ENCODE results near the gene NRP1.
"Not testable (repeated sequence)": the region's sequence is repeated elsewhere in the genome, so short reads cannot be mapped to it uniquely, and the experiment has no call there.

NRP1 gene

DNA sequence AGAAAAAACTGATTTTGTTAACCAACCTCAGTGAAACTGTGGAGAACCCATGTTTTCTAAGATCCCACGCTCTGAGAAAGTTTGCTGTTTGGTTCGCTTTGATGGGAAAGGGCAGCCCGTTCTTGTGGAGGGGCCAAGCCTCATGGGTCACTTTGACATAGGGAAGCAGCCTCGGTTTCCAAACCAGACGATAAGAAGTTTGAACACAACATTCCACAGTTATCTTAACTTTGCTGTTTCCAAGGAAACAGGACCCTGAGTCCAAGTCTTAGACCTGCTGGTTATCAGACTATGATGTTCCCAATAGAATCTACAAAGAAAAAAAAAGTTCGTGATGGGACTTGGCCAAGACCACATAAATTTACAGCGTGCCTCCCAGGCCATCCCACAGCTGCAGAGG, 182.3 kb downstream of the NRP1 start:
- no peak overlapping the region for H3K27ac Mint-ChIP-seq
- H3K4me1 Mint-ChIP-seq: peaks cover 57% of the 10 kb centered on the region
- H3K27me3 Mint-ChIP-seq: no peaks in the 10 kb centered on the region
- H3K4me3 Mint-ChIP-seq: no peak overlapping the region
- H3K36me3 Mint-ChIP-seq: peaks cover 8% of the 10 kb centered on the region
- peaks cover 10% of the 10 kb centered on the region for H3K9me3 Mint-ChIP-seq

DNA sequence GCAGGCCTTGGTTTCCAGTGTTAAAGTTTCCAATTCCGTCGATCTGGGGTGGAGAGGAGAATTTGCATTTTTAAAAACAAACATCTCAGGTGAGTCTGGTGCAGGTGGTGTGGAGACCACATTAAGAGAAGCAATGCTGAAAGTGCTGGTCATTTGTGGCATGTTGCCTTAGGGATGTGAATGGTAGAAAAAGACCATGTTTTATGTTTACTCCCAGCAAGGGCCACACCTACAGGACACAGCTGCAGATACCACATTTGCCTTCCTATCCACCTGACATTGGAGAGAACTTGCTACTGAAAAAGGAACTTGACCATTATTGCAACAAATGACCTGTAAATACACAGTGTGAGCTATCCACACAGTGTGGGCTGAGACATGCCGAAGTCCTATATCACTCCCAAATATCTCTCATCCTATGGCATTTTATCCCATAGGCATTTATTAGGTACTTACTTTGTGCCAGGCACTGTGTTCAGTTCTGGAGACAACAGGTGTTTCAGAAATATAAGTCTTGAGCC, 183.1 kb downstream of the NRP1 start:
- Mint-ChIP-seq H3K36me3 (peaks cover 8% of the 10 kb centered on the region), H3K4me3 (no peak overlapping the region), H3K27me3 (no peaks in the 10 kb centered on the region), H3K9me3 (peaks cover 10% of the 10 kb centered on the region), H3K4me1 (peaks cover 59% of the 10 kb centered on the region), H3K27ac (no peak overlapping the region)

DNA sequence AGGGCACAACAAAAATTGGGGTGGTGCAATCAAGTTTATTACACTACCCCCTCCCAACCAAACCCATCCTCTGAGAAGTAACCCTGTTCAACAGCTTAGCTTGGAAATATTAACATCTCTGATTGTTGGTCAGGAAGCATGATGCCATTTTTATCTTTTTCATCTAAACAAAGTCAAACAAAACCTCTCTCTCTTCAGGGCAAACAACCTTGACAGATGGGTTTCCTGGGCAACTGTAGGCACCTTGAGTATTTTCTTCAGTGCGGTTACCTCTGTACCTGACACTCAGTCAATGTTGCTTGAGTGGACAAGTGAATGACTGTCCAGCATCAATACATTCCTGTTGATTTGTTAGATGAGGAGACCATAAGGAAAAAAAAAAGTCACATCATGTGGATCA, 183.6 kb downstream of the NRP1 start:
- Mint-ChIP-seq H3K36me3 (peaks cover 8% of the 10 kb centered on the region), H3K4me3 (no peak overlapping the region), H3K27me3 (no peaks in the 10 kb centered on the region), H3K27ac (no peak overlapping the region), H3K4me1 (peaks cover 61% of the 10 kb centered on the region), H3K9me3 (peaks cover 10% of the 10 kb centered on the region)

DNA sequence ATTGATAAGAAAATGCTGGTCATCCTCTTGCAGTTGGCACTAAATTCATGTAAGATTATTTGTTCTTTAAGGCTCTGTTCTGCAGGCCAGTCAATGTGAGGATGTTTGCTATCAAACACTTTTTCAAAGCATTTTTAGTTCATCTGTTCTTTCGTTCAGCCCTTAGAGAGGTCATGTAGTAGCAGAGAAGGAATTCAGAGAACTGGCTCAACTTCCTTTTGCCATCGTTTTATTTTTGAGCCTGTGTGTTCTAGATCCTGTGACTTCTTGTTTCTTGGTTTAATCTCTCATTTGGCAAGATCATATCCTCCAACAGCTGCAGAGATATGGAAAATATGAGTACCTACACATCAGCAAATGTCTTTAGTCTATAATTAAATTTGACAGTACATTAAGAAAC, 184.3 kb downstream of the NRP1 start:
- Mint-ChIP-seq H3K4me1 (peaks cover 61% of the 10 kb centered on the region), H3K27me3 (no peaks in the 10 kb centered on the region), H3K27ac (no peak overlapping the region), H3K9me3 (peaks cover 10% of the 10 kb centered on the region), H3K36me3 (peaks cover 8% of the 10 kb centered on the region), H3K4me3 (no peak overlapping the region)

DNA sequence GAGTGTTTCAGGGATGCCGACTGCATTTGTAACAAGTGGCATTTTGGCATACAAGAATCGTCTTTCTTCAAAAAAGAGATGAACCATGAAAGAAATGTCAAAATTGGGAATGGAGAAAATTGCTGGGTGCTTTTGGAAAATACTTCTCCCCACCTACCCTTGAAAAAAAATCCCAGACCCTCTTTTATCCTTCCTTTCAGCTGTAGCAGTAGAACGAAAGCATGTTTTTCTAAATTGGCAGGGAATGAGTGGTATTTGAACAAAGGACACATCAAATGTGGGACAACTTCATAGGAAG, 187.5 kb downstream of the NRP1 start:
- Mint-ChIP-seq H3K9me3 (peaks cover 10% of the 10 kb centered on the region), H3K27me3 (no peaks in the 10 kb centered on the region)

DNA sequence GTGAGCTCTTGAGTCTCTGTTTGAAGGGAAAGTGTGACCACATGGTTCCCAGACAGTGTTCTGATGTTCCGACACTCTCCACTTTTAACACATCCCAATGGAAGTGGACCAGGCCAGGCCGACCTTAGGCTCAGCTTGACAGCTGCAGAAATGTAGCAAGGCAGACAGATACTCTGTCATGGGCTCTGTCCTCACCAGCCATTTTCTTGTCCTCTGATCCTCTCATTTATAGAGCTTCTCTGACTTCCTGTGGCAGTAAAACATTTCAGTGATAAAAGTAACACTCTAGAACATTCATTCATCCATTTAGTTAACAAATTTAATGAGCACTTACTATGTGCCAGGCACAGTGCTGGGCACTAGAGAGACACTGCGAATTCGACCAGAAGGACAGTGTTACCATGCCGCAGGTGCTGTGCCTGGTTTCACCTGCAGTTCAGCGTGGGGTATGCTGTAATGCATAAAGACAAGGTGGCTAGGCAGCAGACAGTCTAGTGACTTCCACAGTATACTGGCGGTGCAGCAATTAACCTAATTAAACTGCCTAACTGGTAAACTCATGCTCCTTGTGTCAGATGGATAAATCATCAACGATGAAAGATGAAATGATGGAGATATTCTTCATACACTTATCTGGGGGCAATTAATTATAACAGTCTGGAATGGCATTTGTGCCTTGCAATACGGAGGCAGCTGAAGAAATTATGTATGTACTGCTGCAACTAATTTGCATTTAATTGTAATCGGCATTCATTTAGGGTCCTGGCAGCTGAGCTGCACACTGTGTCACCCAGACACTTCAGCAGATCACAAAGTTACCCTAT, 188.1 kb downstream of the NRP1 start:
- peak overlapping the region; percentile 1 for H3K27ac Mint-ChIP-seq
- H3K9me3 Mint-ChIP-seq: peaks cover 10% of the 10 kb centered on the region
- H3K36me3 Mint-ChIP-seq: peaks cover 8% of the 10 kb centered on the region
- peaks cover 61% of the 10 kb centered on the region for H3K4me1 Mint-ChIP-seq
- H3K27me3 Mint-ChIP-seq: no peaks in the 10 kb centered on the region
- H3K4me3 Mint-ChIP-seq: no peak overlapping the region

More for the DNA sequence above, 187.5 kb downstream of the NRP1 start:
- peaks cover 62% of the 10 kb centered on the region for H3K4me1 Mint-ChIP-seq
- peaks cover 8% of the 10 kb centered on the region for H3K36me3 Mint-ChIP-seq
- no peak overlapping the region for H3K4me3 Mint-ChIP-seq
- H3K27ac Mint-ChIP-seq: no peak overlapping the region

DNA sequence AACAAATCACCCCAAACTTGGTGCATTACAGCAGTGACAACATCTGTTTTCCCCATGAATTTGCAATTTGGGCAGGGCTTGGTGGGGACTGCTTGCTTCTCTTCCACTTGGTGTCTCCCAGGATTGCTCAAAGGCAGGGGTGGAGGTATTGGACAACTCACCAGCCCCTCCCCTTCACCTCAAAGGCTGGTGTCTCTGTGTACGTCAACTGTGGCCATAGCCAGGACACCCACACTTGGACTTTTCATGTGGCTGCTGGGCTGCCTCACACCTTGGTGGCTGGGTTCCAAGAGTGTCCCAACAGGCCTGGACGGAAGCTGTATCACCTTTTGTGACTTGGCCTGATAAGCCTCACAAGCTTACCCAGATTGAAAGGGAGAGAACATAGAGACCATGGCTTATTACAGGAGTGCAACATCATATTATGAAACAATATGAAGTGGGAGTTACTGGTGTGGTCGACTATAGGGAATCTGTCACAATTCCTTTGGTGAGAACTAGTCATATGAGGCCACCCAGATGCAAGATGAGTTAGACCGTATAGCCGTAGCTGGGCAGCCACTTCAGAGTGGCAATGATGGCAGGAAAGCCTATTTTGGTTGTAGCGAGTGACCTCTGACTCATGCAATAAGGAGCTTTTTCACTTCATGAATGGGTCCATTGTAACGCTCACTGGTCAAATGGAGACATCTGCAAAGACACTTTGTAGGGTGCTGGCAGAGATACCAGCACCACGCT, 188.8 kb downstream of the NRP1 start:
- Mint-ChIP-seq H3K27me3 (no peaks in the 10 kb centered on the region), H3K9me3 (peaks cover 10% of the 10 kb centered on the region), H3K36me3 (peaks cover 6% of the 10 kb centered on the region), H3K4me3 (no peak overlapping the region), H3K4me1 (peaks cover 61% of the 10 kb centered on the region), H3K27ac (peak overlapping the region; percentile 1)

DNA sequence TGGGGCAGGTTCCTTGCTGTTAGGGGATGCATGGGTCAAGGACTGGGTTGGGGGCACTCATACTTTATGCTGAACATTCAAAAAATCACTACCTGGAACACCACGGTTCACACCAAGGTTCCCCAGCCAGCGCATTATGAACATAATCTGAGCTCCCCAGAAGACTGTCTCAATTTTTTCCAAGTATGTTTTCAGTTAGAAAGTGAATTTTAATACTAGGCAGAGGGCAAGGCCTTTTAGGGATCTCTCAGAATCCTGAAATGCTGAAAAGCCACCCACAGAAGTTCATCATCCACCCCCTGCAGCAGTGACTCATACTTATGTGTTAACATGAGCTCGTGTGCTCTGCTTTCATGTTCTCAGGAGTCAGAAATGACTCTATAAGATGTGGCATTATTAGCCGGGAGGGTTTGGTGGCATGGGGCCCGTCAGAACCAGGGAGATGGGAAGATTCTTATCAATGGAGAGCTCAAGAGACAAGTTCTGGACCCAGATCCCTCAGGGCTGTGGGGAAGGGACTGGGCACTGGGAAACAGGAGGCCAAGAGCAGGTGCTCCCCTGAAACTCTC, 191.2 kb downstream of the NRP1 start:
- H3K9me3 Mint-ChIP-seq: peaks cover 4% of the 10 kb centered on the region
- H3K27ac Mint-ChIP-seq: peak overlapping the region; percentile 83
- H3K27me3 Mint-ChIP-seq: no peaks in the 10 kb centered on the region
- peaks cover 65% of the 10 kb centered on the region for H3K4me1 Mint-ChIP-seq
- H3K4me3 Mint-ChIP-seq: peak overlapping the region; percentile 60
- H3K36me3 Mint-ChIP-seq: peaks cover 3% of the 10 kb centered on the region

DNA sequence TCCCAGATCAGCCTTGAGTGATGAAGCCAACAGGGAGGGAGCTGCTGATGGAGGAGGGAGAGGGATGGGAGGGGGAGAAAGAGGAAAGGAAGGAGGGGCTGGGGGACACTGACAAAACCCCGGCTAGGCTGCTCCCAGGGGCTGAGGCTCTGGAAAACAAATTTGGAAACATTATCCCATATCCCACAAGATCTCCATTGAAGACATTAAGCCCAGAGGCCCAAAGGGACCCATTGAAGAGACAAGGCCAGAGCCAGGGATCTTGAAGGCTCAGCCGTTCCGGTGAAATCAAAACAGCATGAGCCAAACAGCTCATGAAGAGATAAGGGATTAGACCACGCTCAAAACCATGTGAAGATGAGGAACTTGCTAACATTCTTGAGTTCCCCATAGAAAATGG, 192.2 kb downstream of the NRP1 start:
- peaks cover 75% of the 10 kb centered on the region for H3K4me1 Mint-ChIP-seq
- no peak overlapping the region for H3K4me3 Mint-ChIP-seq
- no peaks in the 10 kb centered on the region for H3K36me3 Mint-ChIP-seq
- H3K27me3 Mint-ChIP-seq: no peaks in the 10 kb centered on the region
- no peaks in the 10 kb centered on the region for H3K9me3 Mint-ChIP-seq
- H3K27ac Mint-ChIP-seq: no peak overlapping the region

DNA sequence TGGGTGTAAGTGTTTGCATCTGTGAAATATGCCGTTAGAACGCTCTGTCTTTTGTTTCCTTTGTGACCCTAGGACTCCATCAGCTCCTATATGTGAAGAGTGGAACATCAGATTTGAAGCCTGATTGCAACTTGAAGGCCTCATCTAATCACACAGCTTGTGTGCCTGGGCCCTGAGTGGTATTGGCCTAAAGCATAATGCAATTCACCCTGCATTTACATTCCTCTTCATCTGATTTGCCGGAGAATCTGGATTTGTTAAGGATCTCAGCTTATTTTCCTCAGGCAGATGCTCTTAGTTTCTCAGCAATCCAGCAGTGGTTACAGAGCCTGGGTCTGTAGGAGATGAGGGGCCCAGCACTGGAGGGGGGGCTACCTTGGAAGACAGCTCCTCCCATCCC, 193.2 kb downstream of the NRP1 start:
- H3K27ac Mint-ChIP-seq: no peak overlapping the region
- H3K9me3 Mint-ChIP-seq: no peaks in the 10 kb centered on the region
- peaks cover 82% of the 10 kb centered on the region for H3K4me1 Mint-ChIP-seq
- no peaks in the 10 kb centered on the region for H3K27me3 Mint-ChIP-seq
- no peak overlapping the region for H3K4me3 Mint-ChIP-seq
- no peaks in the 10 kb centered on the region for H3K36me3 Mint-ChIP-seq

DNA sequence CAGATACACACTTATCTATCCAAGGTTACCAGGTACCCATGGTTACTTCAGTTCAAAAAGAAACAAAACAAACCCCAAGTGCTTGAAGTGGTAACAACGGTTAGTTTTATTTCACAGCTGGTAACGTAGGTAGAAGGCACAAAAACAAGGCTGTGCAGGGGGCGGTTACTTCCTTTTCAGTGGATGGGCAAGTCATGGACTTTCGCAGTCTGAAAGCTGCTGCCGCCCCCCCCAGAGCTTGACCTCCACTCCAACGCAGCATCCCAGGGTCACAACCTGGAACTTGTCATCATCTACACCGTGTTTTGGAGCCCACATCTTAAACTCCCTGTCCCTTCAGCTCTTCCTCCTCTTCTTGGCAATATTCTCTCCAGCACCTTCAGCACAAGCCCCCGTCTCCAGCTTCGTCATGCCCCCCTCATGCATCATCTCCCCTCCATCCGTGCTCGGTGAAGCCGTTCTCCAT, 195.3 kb downstream of the NRP1 start:
- Mint-ChIP-seq H3K36me3 (no peaks in the 10 kb centered on the region), H3K27ac (peak overlapping the region; percentile 95), H3K4me1 (peaks cover 86% of the 10 kb centered on the region), H3K4me3 (peak overlapping the region; percentile 81), H3K27me3 (no peaks in the 10 kb centered on the region), H3K9me3 (no peaks in the 10 kb centered on the region)

DNA sequence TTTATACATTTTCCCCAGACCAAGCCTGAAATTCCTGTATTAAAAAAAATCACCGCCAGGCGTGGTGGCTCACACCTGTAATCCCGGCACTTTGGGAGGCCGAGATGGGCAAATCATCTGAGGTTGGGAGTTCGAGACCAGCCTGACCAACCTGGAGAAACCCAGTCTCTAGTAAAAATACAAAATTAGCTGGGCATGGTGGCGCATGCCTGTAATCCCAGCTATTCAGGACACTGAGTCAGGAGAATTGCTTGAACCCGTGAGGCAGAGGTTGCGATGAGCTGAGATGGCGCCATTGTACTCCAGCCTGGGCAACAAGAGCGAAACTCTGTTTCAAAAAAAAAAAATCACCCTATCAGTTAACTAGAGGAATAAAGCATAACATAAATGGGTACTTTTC, 195.8 kb downstream of the NRP1 start:
- not testable (repeated sequence) for H3K9me3 Mint-ChIP-seq, H3K4me3 Mint-ChIP-seq, H3K36me3 Mint-ChIP-seq, H3K27me3 Mint-ChIP-seq
- Mint-ChIP-seq H3K4me1 (peaks cover 87% of the 10 kb centered on the region), H3K27ac (peak overlapping the region; percentile 95)

DNA sequence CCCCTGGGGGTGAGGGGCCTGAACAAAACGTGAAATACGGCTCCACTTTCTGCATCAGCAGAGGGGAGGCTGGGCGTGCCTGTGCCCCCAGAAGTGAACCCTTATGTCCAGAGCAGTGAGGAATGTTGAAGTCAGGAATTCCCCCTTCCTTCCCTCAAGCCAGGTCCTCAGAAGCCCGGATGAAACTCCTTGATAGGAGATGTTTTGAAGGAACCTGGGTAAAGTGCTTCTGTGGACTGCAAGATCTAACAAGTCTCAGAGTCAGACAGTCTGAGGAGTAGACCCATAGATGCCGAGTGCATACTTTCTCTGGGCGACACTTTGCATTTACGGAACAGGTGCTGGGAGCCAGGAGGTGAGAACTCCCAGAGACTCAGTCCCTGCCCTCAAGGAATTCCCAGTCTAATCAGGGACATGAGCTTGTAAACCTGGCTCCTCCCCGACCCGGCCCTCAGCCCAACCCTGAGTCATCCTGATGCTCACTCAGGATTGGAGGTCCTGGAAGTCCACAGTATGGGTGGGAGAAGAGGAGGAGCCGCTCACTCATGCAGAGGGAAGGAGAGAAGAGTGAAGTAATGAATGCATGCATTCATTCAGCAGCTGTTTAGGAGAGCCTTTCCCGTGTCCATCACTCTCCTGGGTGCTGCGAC, 197.0 kb downstream of the NRP1 start:
- no peaks in the 10 kb centered on the region for H3K36me3 Mint-ChIP-seq
- peaks cover 87% of the 10 kb centered on the region for H3K4me1 Mint-ChIP-seq
- peak overlapping the region; percentile 66 for H3K27ac Mint-ChIP-seq
- no peaks in the 10 kb centered on the region for H3K27me3 Mint-ChIP-seq
- peak overlapping the region; percentile 34 for H3K4me3 Mint-ChIP-seq
- H3K9me3 Mint-ChIP-seq: no peaks in the 10 kb centered on the region

DNA sequence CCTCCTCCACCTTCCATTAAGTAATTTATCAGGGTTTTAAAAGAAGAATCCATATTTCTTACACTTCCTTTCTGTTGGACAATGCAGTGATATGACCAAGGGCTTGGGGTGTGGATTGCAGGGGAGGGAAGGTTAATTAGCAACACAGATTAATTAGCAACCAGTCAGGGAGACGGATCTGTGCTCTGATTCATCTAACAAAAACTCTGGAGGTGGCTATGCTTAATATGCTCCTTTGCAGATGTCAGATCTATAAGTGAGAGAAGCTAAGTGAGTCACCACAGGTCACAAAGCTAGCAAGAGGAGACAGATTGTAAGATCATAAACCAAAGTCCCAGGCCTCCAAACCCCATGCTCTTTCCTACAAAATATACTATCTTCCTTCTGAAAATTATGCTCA, 197.7 kb downstream of the NRP1 start:
- peak overlapping the region; percentile 34 for H3K4me3 Mint-ChIP-seq
- no peaks in the 10 kb centered on the region for H3K36me3 Mint-ChIP-seq
- no peaks in the 10 kb centered on the region for H3K27me3 Mint-ChIP-seq
- H3K9me3 Mint-ChIP-seq: no peaks in the 10 kb centered on the region
- peak overlapping the region; percentile 77 for H3K27ac Mint-ChIP-seq
- peaks cover 88% of the 10 kb centered on the region for H3K4me1 Mint-ChIP-seq

DNA sequence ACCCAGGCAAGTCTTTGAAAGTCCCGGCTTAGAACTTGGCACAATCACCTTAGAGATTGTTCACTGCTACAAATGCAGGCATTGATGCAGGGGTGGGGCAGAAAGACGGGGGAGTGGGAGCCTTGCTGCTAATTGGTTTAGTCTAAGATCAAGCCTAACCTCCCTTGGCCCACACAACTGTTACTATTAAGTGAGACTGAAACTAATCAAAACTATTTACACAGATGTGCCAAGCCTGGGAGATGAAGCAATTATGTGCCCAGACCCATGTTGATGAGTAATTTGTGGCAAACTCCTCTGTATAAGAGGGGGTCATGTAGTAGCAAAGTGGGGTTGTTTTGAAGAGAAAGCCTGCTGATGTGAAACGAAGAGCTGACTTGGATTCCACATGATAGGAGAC, 198.2 kb downstream of the NRP1 start:
- H3K27me3 Mint-ChIP-seq: no peaks in the 10 kb centered on the region
- no peaks in the 10 kb centered on the region for H3K9me3 Mint-ChIP-seq
- H3K36me3 Mint-ChIP-seq: no peaks in the 10 kb centered on the region
- H3K27ac Mint-ChIP-seq: peak overlapping the region; percentile 77
- peaks cover 88% of the 10 kb centered on the region for H3K4me1 Mint-ChIP-seq
- peak overlapping the region; percentile 34 for H3K4me3 Mint-ChIP-seq

All from activated naive CD4-positive, alpha-beta T cell treated with anti-CD3 and anti-CD28 coated beads, Interleukin-2, amount 50 U/mL, for 24 hours (primary cell).